HUDEP-2 (cell line): ENCODE data around the gene UMODL1.
"Not testable (repeated sequence)": the region's sequence is repeated elsewhere in the genome, so short reads cannot be mapped to it uniquely, and the experiment has no call there.

ENCODE experiments used
- DNase-seq, 76 experiments: peaks; one replicate each; lab custom pipeline; 2025; ENCODE audit not compliant: unreplicated experiment in 76 of 76; lab: John Stamatoyannopoulos, UW

Gene UMODL1

GRCh38 chr21:42077685-42078238 lies 6.6 kb downstream of the UMODL1 start:
- DNase-seq = not testable (repeated sequence)

GRCh38 chr21:42078247-42079007 lies 7.3 kb downstream of the UMODL1 start:
- DNase-seq = not testable (repeated sequence)

- no peak for DNase-seq
Observed at GRCh38 chr21:42079008-42079938, 8.2 kb downstream of the UMODL1 start.

GRCh38 chr21:42079939-42080787 lies 9.0 kb downstream of the UMODL1 start:
- DNase-seq = no peak

- no peak for DNase-seq
Observed at GRCh38 chr21:42080788-42081083, 9.6 kb downstream of the UMODL1 start.

- no peak for DNase-seq
Observed at GRCh38 chr21:42081138-42081537, 10.0 kb downstream of the UMODL1 start.

- DNase-seq = no peak
Observed at GRCh38 chr21:42081931-42082381, 10.8 kb downstream of the UMODL1 start.

GRCh38 chr21:42082501-42083360 lies 11.6 kb downstream of the UMODL1 start:
- no peak for DNase-seq

GRCh38 chr21:42083361-42083690 lies 12.2 kb downstream of the UMODL1 start:
- no peak for DNase-seq

- no peak for DNase-seq
Observed at GRCh38 chr21:42084079-42084478, 13.0 kb downstream of the UMODL1 start.

GRCh38 chr21:42085246-42086077 lies 14.3 kb downstream of the UMODL1 start:
- no peak for DNase-seq

- no peak for DNase-seq
Observed at GRCh38 chr21:42086969-42087368, 15.9 kb downstream of the UMODL1 start.

- no peak for DNase-seq
Observed at GRCh38 chr21:42088148-42088547, 17.0 kb downstream of the UMODL1 start.

- no peak for DNase-seq
Observed at GRCh38 chr21:42088658-42089057, 17.5 kb downstream of the UMODL1 start.

GRCh38 chr21:42089093-42089631 lies 18.0 kb downstream of the UMODL1 start:
- no peak for DNase-seq

GRCh38 chr21:42089665-42090310 lies 18.7 kb downstream of the UMODL1 start:
- DNase-seq = no peak

GRCh38 chr21:42091899-42092508 lies 20.9 kb downstream of the UMODL1 start:
- DNase-seq = no peak

- DNase-seq = no peak
Observed at GRCh38 chr21:42092771-42093170, 21.7 kb downstream of the UMODL1 start.
